Liver (tissue), 3 donors: ENCODE measurements around the gene PDZD2.

Source experiments
- MAX ChIP-seq: IDR thresholded peaks from 2 replicates; pipeline ENCODE4 v1.6.1; 2016; ENCODE audit warnings: antibody characterized with exemption
- TAF1 ChIP-seq: conservative IDR thresholded peaks from 2 replicates; pipeline ENCODE4 v1.6.1; 2016; ENCODE audit warnings: antibody characterized with exemption, mild to moderate bottlenecking
- TF ChIP-seq, protein P1 (sequence below): fragments of 150-350 bp; IDR thresholded peaks from 2 replicates; pipeline ENCODE4 v1.5.1; 2017; ENCODE audit warnings: improper control_type of control experiment, low read depth, low read length; ENCODE audit not compliant: missing input control
- donor health status: healthy.
- donor health status: healthy.

GRCh38 chr5:32061236-32061635 lies 422.3 kb downstream of the PDZD2 start:
- no peak for TF ChIP-seq TAF1
- TF ChIP-seq, protein P1, sequence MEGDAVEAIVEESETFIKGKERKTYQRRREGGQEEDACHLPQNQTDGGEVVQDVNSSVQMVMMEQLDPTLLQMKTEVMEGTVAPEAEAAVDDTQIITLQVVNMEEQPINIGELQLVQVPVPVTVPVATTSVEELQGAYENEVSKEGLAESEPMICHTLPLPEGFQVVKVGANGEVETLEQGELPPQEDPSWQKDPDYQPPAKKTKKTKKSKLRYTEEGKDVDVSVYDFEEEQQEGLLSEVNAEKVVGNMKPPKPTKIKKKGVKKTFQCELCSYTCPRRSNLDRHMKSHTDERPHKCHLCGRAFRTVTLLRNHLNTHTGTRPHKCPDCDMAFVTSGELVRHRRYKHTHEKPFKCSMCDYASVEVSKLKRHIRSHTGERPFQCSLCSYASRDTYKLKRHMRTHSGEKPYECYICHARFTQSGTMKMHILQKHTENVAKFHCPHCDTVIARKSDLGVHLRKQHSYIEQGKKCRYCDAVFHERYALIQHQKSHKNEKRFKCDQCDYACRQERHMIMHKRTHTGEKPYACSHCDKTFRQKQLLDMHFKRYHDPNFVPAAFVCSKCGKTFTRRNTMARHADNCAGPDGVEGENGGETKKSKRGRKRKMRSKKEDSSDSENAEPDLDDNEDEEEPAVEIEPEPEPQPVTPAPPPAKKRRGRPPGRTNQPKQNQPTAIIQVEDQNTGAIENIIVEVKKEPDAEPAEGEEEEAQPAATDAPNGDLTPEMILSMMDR, result no peak
- no peak for TF ChIP-seq MAX
